K562 (cell line): ENCODE data around the gene DYNC1H1. TPM values are rescaled to one million over a fixed set of nuclear protein-coding genes. Genes with fewer than 3 reads are reported as not detected.
A peak's percentile ranks its signal among the peaks of the same experiment; 100 is the strongest.

Experiments used
- AFF4 ChIP-seq: sonication (generic); formaldehyde crosslinking; IDR thresholded peaks from 2 replicates; pipeline ENCODE4 v1.8.0; 2023; ENCODE audit warnings: mild to moderate bottlenecking, missing genetic modification reagents
- ATF7 ChIP-seq: fragments of 450-650 bp; IDR thresholded peaks from 2 replicates; pipeline ENCODE4 v1.7.1; 2014; ENCODE audit warnings: mild to moderate bottlenecking, moderate library complexity
- CCNT2 ChIP-seq: IDR thresholded peaks from 2 replicates; pipeline ENCODE4 v1.6.1; 2011; ENCODE audit warnings: borderline replicate concordance, low read depth, mild to moderate bottlenecking, moderate library complexity, mixed read lengths, low read length; ENCODE audit not compliant: insufficient read length; ENCODE audit errors: extremely low read depth
- CREB1 ChIP-seq, 2 experiments: sonication (generic) in 1 of 2; formaldehyde crosslinking in 1 of 2; IDR thresholded peaks; 2 replicates each; pipeline versions ENCODE4 v1.6.1 to v1.8.0; 2012 to 2022; ENCODE audit warnings: inconsistent platforms in 1 of 2, mild to moderate bottlenecking in 1 of 2, missing genetic modification reagents in 1 of 2, moderate library complexity in 1 of 2
- CREM ChIP-seq: IDR thresholded peaks from 2 replicates; pipeline ENCODE4 v1.6.1; 2014; ENCODE audit warnings: antibody characterized with exemption, low read depth
- ELF1 ChIP-seq: fragments of 200-800 bp; sonication (Bioruptor generic); IDR thresholded peaks from 2 replicates; pipeline ENCODE4 v1.6.1; 2016; ENCODE audit warnings: missing genetic modification characterization, missing compliant biosample characterization
- ELF2 ChIP-seq: fragments of 250-450 bp; sonication (Bioruptor Pico); IDR thresholded peaks from 2 replicates; pipeline ENCODE4 v1.5.0; 2021; ENCODE audit warnings: mild to moderate bottlenecking
- MLLT1 ChIP-seq, 2 experiments: fragments of 450-650 bp; IDR thresholded peaks; 2 replicates each; pipeline ENCODE4 v1.6.1; 2016
- SIN3B ChIP-seq: fragments of 450-650 bp; IDR thresholded peaks from 2 replicates; pipeline ENCODE4 v1.6.1; 2017; ENCODE audit warnings: low read depth, mild to moderate bottlenecking, moderate library complexity
- SMAD3 ChIP-seq: fragments of 450-650 bp; formaldehyde crosslinking; conservative IDR thresholded peaks from 2 replicates; pipeline ENCODE4 v1.4.0; 2020; ENCODE audit warnings: mild to moderate bottlenecking
- ZBED1 ChIP-seq: IDR thresholded peaks from 2 replicates; pipeline ENCODE4 v1.6.1; 2014
- ZNF79 ChIP-seq: fragments of 250-450 bp; sonication (Bioruptor Pico); IDR thresholded peaks from 2 replicates; pipeline ENCODE4 v1.4.0; 2020; ENCODE audit warnings: low read depth, mild to moderate bottlenecking, moderate library complexity
- polyA plus RNA-seq, 8 experiments: library from polyadenylated mRNA; depleted of rRNA in 4 of 8; stranded (reverse) in 5 of 8; unstranded in 3 of 8; fragments of >200 nt; fragmentation: Nextera tagmentation in 2 of 8; fragmentation: Illumina TruSeq in 1 of 8; extraction: Ambion mirVana in 2 of 8; extraction: Trizol in 1 of 8; gene quantifications; 2 replicates each; pipeline versions ENCODE4 v1.2.1 to v1.2.3, GENCODE V29; 2011 to 2014; ENCODE audit warnings: inconsistent platforms in 1 of 8, missing spikeins in 1 of 8
- total RNA-seq, 7 experiments: library from RNA; depleted of rRNA in 6 of 7; stranded (reverse); fragments of >200 nt in 6 of 7; fragmentation: Illumina TruSeq in 2 of 7; extraction: Trizol in 2 of 7; gene quantifications; 2 replicates each; pipeline versions ENCODE4 v1.2.1 to v1.2.3, GENCODE V29; 2011 to 2021; ENCODE audit warnings: low replicate concordance in 1 of 7

Gene DYNC1H1
- total and polyA plus RNA-seq, 9 of the 15 experiments (the other 6 are each of a cell fraction or from before 2014, with no cell fraction given), result 31.9 to 335 (median 115) TPM

- peak; percentile 50; the same call in 1 of the 2 replicates for TF ChIP-seq CREB1 (IDR thresholded peaks at IDR 0.05)
- no peak for TF ChIP-seq CREB1 (CRISPR knock-in tag; IDR thresholded peaks at IDR 0.05)
- TF ChIP-seq AFF4, result 0 out of 2 replicates have a peak, but pooled peaks have one; percentile 50
- TF ChIP-seq CREM, result peak; percentile 76
- no peak for TF ChIP-seq ZNF79 (CRISPR knock-in tag)
- TF ChIP-seq SMAD3 (CRISPR knock-in tag), result no peak
- TF ChIP-seq ZBED1, result peak; percentile 47; the same call in 1 of the 2 replicates
- TF ChIP-seq ELF2 (CRISPR knock-in tag), result 0 out of 2 replicates have a peak, but pooled peaks have one; percentile 25
- TF ChIP-seq ELF1 (tag), result peak; percentile 54; the same call in 1 of the 2 replicates
- TF ChIP-seq MLLT1 (IDR thresholded peaks at IDR 0.05), result peak in 1 of 2 experiments; percentile 26; a peak in 1 of 4 replicates
- TF ChIP-seq ATF7, result peak; percentile 76; the same call in 1 of the 2 replicates
- peak; percentile 87 for TF ChIP-seq CCNT2
- peak; percentile 54 for TF ChIP-seq SIN3B
These were observed 121.8 kb downstream of the DYNC1H1 start (continued) for GRCh38 chr14:102085948-102086708.
